ENCODE results near the gene TBC1D23.
"Not testable (repeated sequence)": the region's sequence is repeated elsewhere in the genome, so short reads cannot be mapped to it uniquely, and the experiment has no call there.

TBC1D23 gene

DNA sequence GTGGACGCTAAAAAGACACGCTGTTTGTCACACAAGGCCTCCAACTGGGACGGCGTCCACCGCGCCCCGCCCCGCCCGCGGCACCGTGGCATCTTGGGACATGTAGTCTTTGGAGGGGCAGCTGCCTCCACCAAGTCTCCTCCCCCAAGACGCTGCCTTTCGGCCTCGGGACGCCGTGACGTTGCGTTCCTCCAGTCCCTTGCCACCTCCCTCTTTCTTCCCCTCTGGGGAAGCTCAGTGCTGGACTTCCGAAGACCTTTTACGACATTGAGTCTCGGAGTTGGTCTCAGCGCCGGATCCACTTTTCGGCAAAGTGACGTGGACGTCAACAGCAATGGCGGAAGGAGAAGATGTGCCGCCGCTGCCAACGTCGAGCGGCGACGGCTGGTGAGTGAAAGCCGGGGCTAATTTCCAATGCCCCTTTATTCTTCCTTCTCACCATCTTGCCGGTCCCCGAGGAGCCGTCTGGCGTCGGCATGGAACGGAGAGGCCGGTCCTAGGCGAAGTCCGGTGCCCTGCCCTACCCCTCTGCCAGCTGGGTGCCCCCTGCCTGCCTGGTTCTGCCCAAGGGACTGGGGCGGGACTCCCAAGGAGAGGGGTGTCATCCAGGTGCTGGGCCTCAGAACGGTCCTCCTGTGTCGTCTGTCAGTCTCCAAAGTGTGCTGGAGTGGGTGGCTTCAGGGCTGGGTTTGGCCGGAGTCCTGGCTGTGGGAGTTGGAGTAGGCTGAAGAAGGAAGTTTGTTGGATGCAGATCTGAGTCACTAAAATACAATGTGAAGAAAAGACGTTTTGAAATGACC lies at the start of gene TBC1D23:
Gene TBC1D23, plus strand, starts transcription at position 308 of the 800 bp plus-strand sequence. Its CDS starts 27 bp downstream, at position 335.
- DNase-seq, result peak; percentile 94

GRCh38 chr3:100213891-100214573 lies 46.8 kb upstream of the TBC1D23 start:
- no peak for DNase-seq

- DNase-seq, result no peak
Observed at GRCh38 chr3:100214574-100214964, 46.2 kb upstream of the TBC1D23 start.

DNA sequence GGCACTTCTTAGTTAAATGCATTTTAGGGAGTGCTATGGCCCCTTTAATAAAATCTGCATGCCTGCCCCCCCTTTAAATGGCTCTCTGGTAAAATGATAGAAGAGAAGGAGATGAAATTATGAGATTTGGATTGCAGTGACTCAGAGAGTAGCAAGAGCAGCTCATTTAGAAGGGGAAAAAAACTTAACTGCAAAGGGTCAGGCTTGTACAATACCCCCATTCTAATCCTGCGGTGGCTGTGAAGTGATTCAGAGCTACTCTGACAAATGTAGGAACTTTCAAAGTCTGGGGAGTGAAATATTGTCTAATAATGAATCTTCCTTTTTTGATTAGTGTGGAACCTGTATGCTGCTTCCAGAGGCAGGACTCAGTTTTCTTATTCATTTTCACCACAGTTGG lies 44.1 kb upstream of the TBC1D23 start:
- DNase-seq, result no peak

GRCh38 chr3:100221159-100221558 lies 39.6 kb upstream of the TBC1D23 start:
- no peak for DNase-seq

GRCh38 chr3:100225193-100225592 lies 35.6 kb upstream of the TBC1D23 start:
- DNase-seq, result no peak

GRCh38 chr3:100225883-100226282 lies 34.9 kb upstream of the TBC1D23 start:
- no peak for DNase-seq

DNA sequence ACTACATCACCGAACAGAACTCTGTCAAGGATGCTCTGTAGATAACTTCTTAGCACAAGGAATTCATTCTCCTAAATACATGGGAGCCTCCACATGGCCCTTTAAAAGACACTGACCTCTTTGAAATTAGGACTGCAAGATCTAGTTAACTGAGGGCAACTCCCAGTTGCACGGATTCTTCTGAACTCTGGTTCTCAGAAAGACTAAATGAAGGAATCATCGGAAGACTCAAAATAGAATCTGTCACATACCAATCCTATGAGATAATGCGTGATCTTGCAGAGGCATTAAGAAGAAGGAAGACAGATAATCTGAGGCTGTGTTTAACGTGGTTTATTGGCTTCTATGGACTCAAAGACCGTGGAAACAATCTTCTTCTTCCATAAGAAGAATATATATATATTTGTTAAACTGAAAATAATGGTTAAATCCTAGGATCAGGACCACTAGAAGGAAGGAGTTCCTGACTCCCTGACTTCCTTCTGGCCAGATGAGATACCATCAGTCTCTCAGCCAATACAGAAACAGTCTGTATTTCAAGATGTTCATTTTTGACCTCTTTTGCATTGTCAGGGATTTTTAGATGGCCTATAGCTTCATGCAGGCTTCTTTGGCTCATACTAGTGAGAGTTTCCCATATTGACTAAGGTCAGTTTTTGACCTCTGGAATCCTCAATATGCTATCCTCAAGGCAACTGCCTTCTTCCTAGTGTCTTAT lies 33.9 kb upstream of the TBC1D23 start:
- no peak for DNase-seq

- DNase-seq, result no peak
Observed at GRCh38 chr3:100227511-100227921, 33.3 kb upstream of the TBC1D23 start.

GRCh38 chr3:100228247-100228646 lies 32.5 kb upstream of the TBC1D23 start:
- DNase-seq, result no peak

DNA sequence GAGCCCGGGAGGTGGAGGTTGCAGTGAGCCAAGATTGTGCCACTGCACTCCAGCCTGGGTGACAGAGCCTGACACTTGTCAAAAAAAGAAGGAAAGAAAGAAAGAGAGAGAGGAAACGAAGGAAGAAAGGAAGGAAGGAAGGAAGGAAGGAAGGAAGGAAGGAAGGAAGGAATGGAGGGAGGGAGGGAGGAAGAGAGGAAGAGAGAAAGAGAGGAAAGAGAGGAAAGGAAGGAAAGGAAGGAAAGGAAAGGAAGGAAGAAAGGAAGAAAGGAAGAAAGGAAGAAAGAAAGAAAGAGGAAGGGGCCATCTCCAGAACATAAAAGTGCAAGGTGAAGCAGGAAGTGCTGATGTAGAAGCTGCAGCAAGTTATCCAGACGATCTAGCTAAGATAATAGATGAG lies 31.6 kb upstream of the TBC1D23 start:
- not testable (repeated sequence) for DNase-seq

DNA sequence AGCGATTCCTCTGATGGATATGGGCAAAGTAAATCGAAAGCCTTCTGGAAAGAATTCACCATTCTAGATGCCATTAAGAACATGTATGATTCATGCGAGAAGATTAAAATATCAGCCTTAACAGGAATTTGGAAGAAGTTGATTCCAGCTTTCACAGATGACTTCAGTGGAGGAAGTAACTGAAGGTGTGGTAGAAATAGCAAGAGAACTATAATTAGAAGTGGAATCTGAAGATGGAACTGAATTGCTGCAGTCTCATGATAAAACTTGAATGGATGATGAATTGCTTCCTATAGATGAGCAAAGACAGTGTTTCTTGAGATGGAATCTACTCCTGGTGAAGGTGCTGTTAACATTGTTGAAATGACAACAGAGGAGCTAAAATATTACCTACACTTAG lies 30.1 kb upstream of the TBC1D23 start:
- no peak for DNase-seq

GRCh38 chr3:100231668-100232067 lies 29.1 kb upstream of the TBC1D23 start:
- DNase-seq, result no peak

DNA sequence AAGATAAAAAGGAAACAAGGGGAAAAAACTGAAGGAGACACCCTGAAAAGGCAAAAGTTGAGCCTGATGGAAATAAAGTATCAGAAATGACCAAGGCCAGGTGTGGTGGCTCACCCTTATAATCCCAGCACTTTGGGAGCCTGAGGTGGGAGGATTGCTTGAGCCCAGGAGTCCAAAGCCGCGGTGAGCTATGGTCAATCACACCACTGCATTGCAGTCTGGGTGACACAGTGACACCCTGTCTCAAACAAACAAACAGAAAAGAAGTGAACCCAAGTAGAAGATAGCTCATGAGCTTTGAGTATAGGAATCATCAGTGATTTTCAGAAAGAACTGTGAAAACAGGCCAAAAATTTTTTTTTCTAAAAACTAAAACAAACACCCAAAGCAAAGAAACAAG lies 26.4 kb upstream of the TBC1D23 start:
- no peak for DNase-seq

- DNase-seq, result no peak
Observed at GRCh38 chr3:100238599-100238998, 22.2 kb upstream of the TBC1D23 start.

GRCh38 chr3:100242471-100242870 lies 18.3 kb upstream of the TBC1D23 start:
- DNase-seq, result not testable (repeated sequence)

DNA sequence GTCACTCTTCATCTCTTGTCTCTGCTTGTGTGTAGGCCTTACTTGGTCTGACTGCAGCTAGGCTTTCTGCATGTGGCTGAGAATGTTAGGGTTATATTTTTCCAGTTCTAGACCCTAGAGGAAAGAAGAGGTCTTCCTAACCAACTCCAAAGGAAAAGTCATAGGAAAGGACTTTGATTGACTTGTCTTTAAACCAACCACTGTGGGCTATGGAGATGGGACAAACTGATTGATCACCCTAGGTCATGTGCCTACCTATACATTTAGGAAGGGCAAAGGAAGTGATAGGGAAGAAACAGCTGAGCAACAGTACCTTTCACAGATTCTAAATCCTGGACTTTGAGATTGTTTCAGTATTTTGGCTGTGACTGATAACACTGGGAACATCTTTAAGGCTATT lies 16.5 kb upstream of the TBC1D23 start:
- no peak for DNase-seq

- DNase-seq, result no peak
Observed at GRCh38 chr3:100245136-100245535, 15.7 kb upstream of the TBC1D23 start.

GRCh38 chr3:100245927-100246326 lies 14.9 kb upstream of the TBC1D23 start:
- no peak for DNase-seq

DNA sequence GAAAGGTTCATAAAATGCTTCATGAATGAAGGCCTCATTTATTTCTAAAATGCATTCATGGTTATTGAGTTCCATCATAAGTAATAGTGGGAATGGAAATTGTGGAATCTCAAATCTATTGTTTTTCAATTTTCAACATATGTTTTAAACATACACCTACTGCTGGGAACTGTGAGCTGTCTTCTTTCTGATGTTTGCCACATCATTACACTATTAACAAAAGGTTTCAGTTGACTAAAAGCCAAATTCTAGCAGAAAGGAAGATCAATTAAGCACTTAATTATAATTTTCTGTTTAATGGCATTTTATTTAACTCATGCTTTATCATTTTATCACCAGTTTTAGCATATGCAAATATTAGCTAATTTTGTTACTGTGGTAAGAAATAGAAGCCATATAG lies 13.8 kb upstream of the TBC1D23 start:
- DNase-seq, result no peak

GRCh38 chr3:100252001-100252400 lies 8.8 kb upstream of the TBC1D23 start:
- no peak for DNase-seq

- DNase-seq, result no peak
Observed at GRCh38 chr3:100254168-100254777, 6.5 kb upstream of the TBC1D23 start.

- DNase-seq, result no peak
Observed at GRCh38 chr3:100256731-100257151, 4.1 kb upstream of the TBC1D23 start.
